ENCODE results near the gene APH1A.

DNA sequence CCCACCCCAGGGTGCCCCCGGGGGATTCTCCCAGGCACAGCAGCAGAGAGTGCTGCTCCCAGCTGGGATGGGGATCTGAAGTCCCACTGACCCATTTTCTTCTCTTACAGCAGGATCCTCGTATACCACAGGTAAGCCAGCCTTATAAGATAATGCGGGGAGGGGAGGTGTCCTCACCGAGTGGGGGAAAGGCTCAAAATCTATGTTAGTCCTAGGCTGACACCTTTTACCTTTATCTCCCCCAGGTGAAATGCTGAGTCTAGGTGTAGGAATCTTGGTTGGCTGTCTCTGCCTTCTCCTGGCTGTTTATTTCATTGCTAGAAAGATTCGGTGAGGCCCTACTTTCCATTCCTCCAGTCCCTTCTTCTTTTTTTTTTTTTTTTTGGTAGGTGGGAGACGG is 5.3 kb downstream of the APH1A start:
- TF ChIP-seq, protein P1, sequence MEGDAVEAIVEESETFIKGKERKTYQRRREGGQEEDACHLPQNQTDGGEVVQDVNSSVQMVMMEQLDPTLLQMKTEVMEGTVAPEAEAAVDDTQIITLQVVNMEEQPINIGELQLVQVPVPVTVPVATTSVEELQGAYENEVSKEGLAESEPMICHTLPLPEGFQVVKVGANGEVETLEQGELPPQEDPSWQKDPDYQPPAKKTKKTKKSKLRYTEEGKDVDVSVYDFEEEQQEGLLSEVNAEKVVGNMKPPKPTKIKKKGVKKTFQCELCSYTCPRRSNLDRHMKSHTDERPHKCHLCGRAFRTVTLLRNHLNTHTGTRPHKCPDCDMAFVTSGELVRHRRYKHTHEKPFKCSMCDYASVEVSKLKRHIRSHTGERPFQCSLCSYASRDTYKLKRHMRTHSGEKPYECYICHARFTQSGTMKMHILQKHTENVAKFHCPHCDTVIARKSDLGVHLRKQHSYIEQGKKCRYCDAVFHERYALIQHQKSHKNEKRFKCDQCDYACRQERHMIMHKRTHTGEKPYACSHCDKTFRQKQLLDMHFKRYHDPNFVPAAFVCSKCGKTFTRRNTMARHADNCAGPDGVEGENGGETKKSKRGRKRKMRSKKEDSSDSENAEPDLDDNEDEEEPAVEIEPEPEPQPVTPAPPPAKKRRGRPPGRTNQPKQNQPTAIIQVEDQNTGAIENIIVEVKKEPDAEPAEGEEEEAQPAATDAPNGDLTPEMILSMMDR (IDR thresholded peaks at IDR 0.05) = no peak
- no peak for TF ChIP-seq POLR2A (IDR thresholded peaks at IDR 0.05)

All from breast epithelium (tissue), 3 donors.